HG03378 (cell line): ENCODE measurements around the gene USHBP1.
"Not testable (repeated sequence)": the region's sequence is repeated elsewhere in the genome, so short reads cannot be mapped to it uniquely, and the experiment has no call there.

Experiments
- ATAC-seq: cut with Tn5 transposase; IDR thresholded peaks from one replicate; pipeline ENCODE4 v1.9.1; 2021; ENCODE audit warnings: mild to moderate bottlenecking, moderate library complexity; ENCODE audit not compliant: unreplicated experiment

USHBP1 gene

DNA sequence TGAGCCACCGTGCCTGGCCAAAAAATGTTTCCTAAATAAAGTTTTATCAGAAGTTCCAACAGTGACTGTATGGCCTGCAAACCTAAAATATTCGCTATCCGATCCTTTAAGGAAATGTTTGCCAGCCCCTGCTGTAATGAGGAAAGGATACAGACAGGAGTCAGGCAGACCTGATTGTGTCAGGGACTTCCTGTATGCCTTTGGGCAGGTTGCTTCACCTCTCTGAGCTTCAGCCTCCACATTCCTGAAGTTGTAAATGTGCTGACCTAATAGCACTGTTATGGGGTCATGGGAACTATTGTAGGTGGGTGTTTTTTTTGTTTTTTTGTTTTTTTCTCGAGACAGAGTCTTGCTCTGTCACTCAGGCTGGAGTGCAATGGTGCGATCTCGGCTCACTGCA lies 32.4 kb upstream of the USHBP1 start:
- no peak for ATAC-seq

DNA sequence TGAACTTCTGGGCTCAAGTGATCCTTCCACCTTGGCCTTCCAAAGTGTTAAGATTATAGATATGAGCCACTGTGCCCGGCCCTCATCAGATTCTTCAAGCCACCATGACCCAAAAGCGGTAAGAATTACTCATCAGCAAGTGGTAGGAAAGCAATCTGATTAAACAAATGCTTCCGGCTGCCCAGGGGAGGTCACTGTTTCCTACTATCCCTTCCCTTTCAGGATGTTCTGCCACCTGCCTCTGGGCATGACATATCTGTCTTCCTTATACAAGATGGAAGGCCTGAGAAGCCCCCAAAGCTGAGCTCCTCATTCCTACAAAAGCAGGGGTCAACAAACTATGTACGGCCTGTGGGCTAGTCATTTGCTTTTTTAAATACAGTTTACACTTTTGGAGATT lies 31.7 kb upstream of the USHBP1 start:
- no peak for ATAC-seq

DNA sequence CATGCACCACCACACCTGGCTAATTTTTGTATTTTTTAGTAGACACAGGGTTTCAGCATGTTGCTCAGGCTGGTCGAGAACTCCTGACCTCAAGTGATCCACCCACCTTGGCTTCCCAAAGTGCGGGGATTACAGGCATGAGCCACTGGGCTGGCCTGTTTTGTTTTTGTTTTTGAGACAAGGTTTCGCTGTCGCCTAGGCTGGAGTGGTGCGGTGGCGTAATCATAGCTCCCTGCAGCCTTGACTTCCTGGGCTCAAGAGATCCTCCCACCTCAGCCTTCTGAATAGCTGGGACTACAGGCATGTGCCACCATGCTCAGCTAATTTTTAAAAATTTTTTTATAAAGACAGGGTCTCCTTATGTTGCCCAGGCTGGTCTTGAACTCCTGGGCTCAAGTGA lies 31.0 kb upstream of the USHBP1 start:
- ATAC-seq: not testable (repeated sequence)

DNA sequence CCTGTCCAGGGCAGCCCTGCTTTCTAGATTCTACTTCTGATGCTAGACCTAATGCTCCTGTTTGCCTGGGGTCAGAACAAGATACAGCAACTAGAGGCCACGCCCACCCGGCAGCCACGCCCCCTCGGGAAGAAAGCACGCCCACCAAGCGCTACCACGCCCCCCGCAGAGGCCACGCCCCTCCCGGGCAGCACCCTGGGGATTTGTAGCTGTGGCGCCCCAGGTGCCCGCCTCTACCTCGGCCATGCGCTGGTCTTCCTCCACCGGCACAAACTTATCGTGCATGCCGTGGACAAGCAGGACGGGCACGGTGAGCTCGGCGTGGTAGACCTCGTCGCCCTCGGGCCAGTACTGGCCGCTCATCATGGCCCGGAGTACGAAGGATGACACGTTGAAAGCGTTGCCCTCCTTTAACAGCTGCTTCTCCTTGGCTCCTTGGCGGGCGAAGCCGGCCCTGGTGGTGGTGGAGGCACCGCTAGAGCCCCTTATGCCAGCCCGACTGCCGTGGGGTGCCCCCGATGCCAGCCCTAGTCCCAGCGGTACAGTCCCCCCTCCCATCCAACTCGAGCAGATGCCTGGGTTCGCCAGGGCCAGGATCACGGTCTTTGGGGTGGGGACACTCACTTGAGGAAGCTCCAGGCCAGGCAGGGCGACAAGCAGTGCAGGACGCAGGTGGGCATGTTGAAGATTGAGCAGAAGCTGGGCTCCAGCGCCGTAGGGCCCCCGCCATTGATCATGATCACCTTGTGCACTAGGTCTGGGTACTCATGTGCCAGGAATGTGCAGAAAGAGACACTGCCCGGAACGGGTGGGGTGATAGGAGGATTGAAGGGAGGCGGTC lies 29.7 kb upstream of the USHBP1 start:
- no peak for ATAC-seq

DNA sequence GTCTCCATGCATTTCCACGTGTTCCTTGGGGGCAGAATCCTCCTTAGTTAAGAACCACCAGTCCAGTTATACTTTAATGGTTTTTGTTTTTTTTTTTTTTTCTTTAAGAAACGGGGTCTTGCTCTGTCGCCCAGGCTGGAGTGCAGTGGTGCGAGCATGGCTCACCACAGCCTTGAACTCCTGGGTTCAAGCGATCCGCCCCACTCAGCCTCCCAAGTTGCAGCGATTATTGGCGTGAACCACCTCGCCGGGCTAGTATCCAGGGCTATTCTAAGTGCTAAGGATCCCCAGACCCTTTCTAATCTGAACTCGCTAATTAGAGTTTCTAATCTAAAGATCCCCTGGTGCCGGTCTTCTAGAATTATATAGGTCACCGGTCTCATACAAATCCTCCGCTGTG lies 29.1 kb upstream of the USHBP1 start:
- ATAC-seq: no peak

DNA sequence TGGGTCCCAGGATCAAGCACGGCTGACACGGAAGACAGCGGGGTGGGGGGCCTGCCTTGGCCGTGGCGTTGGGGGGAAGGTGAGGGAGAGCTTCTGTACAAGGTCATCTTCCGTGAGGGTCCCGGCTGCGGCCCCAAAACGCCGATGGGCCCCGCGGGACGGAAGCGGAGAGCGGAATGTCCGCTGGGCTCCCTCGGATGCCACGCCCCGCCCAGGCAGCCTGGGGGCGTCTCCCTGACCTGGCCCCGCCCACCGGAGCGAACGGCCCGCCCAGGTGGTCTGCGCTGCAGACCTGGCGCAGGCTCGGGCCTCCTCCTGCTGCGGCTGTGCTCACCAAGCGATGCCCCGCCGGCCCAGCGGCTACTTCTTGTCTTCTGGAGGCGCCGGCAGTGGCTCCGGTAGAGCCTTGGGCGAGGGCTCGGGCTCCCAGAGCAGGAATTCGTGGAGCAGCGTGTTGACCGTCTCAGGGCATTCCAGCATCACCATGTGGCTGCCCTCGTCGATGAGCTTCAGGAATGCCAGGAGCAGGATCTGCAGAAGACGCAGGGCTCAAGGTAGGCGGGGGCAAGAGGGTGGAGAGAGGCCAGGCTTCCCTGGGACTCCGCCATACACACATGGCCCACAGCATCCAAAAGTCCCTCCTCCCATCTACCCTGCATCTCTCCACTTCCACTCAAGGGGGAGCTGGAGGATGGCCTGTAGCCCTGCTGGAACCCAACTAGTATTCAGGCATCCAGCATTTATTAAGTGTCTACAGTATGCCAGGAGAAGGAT lies 27.9 kb upstream of the USHBP1 start:
- no peak for ATAC-seq

DNA sequence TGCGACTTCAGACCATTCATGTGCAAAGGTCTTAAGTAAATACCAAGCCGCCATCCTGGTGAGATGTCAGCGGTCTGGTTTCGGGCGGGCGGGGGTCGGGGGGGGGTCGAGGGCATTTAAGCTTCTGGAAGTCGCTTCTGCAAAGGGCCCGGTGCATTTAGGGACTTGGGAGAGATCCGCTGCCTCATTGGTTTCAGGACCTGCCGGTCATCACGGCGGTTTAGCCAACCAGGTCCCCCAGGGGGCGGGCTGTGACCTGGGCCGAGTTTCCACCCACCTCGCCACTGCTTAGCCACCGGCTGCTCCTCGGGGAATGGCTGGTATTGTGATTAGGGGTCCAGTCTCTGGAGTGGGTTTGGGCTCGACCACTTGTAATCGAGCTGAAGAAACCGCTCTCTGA lies 24.9 kb upstream of the USHBP1 start:
- ATAC-seq: no peak

DNA sequence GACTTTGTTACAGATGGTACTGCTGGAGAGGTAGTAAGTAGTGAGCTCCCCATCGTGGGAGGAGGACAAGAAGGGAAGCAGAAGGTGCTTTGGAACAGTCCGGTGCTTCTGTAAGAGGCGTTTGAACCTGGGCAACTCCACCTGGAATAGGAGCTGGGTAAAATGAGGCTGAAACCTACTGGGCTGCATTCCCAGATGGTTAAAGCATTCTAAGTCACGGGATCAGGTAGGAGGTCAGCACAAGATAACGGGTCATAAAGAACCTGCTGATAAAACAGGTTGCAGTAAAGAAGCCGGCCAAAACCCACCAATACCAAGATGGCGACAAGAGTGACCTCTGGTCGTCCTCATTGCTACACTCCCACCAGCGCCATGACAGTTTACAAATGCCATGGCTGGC lies 22.2 kb upstream of the USHBP1 start:
- no peak for ATAC-seq

DNA sequence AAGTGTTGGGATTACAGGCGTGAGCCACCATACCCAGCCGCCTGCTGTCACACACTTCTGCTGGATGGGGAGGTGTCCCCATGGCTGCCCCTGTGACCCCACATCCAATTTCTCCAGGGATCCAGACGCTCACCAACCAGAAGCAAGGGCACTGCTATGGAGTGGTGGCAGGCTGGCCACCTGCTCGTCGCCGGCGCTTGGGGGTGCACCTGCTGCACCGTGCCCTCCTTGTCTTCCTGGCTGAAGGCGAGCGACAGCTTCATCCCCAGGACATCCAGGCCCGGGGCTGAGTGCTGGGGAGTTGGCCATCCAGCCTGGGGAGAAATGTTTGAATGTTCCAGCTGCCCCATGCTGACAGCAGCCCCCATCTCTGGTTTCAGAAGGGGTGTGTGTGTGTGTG lies 21.7 kb upstream of the USHBP1 start:
- ATAC-seq: no peak

DNA sequence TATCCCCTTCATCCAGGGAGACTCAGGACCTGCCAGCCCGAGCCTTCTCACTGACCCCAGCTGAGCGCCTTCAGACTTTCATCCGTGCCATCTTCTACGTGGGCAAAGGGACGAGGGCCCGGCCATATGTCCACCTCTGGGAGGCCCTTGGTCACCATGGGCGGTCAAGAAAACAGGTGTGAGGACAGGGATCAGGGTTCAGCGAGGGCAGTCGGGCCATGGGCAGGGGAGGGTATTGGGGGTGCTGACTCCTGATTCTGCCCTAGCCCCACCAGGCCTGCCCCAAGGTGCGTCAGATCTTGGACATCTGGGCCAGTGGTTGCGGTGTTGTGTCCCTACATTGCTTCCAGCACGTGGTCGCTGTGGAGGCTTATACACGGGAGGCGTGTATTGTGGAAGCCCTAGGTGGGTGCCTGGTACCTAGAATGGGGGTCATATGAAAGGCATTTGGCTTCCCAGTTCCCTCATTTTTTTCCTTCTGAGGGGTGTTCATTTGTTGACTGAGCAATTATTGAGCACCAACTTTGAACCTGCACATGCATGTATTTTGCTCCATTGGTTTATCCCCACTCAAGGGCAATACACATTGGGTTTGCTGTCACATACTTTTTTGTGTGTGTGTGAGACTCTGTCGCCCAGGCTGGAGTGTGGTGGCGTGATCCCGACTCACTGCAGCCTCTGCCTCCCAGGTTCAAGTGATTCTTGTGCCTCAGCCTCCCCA lies 21.0 kb upstream of the USHBP1 start:
- ATAC-seq: no peak

DNA sequence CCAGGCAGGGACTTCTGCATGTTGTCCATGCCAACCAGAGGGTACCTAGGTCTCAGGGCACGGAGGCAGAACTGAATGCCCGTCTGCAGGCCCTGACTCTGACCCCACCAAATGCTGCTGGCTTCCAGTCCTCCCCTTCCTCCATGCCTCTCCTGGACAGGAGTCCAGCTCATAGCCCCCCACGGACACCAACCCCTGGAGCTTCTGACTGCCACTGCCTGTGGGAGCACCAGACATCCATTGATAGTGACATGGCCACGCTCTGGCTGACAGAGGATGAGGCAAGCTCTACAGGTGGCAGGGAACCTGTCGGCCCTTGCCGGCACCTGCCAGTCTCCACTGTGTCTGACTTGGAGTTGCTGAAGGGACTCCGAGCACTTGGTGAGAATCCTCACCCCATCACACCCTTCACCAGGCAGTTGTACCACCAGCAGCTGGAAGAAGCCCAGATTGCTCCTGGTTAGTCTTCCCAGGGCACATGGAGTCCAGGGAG lies 19.0 kb upstream of the USHBP1 start:
- ATAC-seq: no peak

DNA sequence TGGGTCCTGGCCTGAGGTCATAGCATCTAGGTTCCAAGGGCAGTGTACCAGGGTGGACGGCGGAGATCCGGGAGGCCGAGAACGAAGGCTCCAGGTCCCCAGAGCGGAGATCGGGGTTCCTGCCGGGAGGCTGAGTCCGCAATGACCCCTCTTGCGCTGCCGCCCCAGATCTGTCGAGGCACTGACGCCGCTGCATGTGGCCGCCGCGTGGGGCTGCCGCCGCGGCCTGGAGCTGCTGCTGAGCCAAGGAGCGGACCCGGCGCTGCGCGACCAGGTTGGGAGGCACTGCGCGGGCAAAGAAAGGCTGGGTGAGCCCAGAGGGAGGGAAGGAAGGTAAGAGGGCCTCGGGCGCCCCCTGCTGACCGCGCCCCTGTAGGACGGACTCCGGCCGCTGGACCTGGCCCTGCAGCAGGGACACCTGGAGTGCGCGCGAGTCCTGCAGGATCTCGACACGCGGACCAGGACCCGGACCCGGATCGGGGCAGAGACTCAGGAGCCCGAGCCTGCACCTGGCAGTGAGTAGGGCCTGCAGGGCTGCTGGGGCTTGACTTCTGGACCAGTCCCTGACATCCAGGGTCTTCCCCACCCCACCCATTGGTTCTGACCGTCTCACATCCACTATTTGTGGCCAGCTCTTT lies 18.1 kb upstream of the USHBP1 start:
- ATAC-seq: no peak

DNA sequence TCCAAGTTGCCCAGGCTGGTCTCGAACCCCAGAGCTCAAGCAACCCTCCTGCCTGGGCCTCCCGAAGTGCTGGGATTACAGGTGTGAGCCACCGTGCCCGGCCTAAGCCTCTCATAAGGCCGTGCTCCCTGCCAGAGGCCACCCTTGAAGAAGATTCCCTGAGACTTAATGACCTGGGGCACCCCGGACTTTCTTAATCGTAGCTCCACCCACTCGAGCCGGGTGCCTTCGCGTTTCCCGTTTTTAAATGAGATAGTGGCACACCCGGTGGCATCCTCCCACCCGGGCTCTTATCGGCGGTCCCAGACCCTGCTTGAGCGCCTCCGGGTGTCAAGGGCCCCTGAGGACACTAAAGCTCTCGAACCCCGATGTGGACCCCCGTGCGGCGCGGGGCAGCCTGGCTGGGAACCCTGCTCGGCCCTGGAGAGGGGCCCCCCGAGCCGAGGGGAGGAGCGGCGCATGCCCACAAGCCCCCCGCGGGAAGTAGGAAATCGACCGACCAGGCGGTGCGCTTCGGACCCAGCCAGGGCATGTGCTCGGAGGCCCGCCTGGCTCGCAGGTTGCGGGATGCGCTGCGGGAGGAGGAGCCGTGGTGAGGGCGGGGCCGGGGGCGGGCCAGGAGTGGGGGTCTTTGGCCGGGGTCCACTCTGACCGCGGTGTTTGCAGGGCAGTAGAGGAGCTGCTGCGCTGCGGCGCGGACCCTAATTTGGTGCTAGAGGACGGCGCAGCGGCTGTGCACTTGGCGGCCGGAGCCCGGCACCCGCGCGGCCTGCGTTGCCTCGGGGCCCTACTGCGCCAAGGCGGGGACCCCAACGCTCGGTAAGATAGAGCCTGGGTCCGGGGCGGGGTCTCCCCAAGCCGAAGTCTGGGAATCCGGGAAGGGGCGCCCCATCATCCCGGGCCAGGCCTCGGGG lies 17.1 kb upstream of the USHBP1 start, which contains the start of gene ANKLE1:
Gene ANKLE1, plus strand, starts transcription at position 511 of the 914 bp plus-strand sequence. Its CDS starts 20 bp downstream, at position 531.
- ATAC-seq: no peak

DNA sequence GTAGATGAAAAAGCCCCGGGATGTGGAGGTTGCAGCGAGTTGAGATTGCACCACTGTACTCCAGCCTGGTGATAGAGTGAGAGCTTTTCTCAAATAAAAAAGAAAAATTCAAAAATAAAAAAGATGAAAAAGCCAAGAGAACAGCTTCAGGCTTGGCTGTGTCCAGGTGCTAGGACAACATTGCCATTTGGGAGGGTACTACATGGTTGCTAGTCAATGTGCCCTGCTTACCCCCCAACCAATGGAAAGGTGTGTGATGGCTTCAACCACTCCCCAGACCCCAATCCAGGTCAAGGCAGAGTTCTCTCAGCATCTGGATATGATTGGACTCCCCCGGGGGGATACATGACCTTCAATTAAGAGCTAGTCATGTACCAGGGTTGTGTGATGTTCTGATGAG lies 14.9 kb upstream of the USHBP1 start:
- no peak for ATAC-seq

DNA sequence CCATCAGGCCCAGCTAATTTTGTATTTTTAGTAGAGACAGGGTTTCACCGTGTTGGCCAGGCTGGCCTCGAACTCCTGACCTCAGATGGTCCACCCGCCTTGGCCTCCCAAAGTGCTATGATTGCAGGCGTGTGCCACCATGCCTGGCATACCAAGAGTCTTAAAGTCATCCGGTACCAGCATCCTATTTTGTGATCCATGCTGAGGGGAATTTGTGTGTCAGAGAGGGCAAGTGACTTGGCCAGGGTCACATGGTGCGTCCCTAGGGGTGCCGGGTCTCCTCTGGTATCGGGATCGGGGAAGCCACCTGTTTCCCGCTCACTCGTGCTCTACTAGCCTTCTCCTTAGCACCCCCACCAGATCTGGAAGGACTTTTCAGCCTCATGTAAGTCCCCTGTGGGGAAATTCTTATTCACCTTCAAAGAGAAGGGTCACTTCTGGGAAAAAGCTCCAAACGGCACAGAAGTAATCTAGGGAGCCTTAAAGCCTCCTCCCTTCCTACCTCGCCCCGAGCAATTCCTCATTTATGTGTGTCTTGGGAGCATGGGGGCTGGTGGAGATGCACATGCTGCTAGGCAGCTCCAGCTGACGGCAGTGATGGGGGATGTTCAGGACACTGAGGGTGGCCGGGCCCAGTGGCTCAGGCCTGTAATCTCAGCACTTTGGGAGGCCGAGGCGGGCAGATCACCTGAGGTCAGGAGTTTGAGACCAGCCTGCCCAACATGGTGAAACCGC lies 11.1 kb upstream of the USHBP1 start:
- ATAC-seq: no peak

DNA sequence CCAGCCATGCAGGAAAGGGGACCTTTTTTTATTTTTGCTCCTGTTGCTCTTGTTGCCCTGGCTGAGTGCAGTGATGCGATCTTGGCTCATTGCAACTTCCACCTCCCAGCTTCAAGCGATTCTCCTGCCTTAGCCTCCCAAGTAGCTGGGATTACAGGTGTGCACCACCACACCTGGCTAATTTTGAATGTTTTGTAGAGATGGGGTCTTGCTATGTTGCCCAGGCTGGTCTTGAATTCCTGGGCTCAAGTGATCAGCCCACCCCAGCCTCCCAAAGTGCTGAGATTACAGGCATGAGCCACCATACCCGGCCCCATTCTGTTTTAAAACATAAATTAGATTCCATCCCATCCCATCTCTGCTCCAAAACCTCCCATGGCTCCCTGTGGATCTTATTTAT lies 10.3 kb upstream of the USHBP1 start:
- not testable (repeated sequence) for ATAC-seq

DNA sequence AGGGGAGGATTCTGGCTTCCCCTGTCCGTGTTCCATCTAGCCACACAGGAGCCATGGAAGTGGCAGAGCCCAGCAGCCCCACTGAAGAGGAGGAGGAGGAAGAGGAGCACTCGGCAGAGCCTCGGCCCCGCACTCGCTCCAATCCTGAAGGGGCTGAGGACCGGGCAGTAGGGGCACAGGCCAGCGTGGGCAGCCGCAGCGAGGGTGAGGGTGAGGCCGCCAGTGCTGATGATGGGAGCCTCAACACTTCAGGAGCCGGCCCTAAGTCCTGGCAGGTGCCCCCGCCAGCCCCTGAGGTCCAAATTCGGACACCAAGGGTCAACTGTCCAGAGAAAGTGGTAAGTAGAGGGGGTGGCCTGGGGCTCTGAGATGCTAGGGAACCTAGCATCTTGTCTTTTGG lies 4.2 kb upstream of the USHBP1 start:
- ATAC-seq: no peak

DNA sequence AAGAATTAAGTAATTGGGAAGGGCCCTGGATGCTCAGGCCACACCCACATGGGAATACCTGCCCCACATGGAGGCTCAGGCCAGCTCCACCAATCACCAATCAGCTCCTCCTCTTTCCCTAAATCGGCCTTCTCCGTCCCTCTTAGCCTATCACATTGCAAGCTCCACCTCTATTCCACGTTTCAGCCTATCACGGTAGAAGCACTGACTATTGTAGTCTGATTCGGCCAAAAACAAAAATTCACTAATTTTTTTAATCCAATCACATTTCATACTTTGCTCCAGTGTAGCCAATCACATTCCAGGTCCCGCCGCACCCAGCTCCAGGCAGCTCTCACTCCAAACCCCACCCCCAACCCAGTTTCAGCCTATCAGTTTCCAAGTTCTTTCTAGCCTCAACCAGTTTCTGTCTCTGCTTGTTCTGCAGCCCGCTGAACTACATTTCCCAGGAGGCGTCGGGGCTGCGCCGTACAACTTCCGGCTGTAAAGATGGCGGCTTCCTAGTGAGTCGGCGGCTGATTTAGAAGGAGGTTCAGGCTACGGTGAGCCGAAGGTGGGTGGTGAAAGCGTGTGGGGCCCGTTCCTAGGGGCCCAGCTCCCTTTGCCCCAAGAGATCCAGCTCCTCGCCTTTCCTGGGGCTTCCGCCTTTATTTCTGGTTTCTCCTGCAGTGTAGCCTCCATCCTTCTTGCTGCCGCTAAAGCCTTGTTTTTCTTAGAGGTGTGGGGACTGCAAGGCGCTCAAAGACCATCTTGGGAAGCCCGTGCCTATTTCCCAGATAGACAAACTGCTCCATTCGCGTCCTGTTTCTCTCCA lies 2.6 kb upstream of the USHBP1 start, which contains the start of gene BABAM1:
Gene BABAM1, plus strand, starts transcription at position 469 of the 814 bp plus-strand sequence. CDS start 1,364 bp downstream, outside the sequence.
- ATAC-seq: peak; percentile 86
